IPS DF 19.7 (cell line): ENCODE measurements around the gene C16orf74.
A peak's percentile ranks its signal among the peaks of the same experiment; 100 is the strongest.

ENCODE experiments used
- DNase-seq: peaks from one replicate; pipeline ENCODE4 v3.0.0-alpha.2; 2013; ENCODE audit warnings: low read depth, low spot score

The C16orf74 gene

GRCh38 chr16:85674828-85675227, 76.1 kb downstream of the C16orf74 start:
- DNase-seq = no peak

GRCh38 chr16:85674418-85674755, 76.5 kb downstream of the C16orf74 start:
- no peak for DNase-seq

GRCh38 chr16:85673529-85674417, 77.1 kb downstream of the C16orf74 start:
- DNase-seq = no peak

- no peak for DNase-seq
Measured at GRCh38 chr16:85670840-85671239, 80.1 kb downstream of the C16orf74 start.

GRCh38 chr16:85668676-85669424, 82.0 kb downstream of the C16orf74 start:
- DNase-seq = no peak

GRCh38 chr16:85667841-85668413, 83.0 kb downstream of the C16orf74 start:
- DNase-seq = no peak

- DNase-seq = no peak
Measured at GRCh38 chr16:85667261-85667660, 83.6 kb downstream of the C16orf74 start.

GRCh38 chr16:85665929-85666328, 85.0 kb downstream of the C16orf74 start:
- DNase-seq = no peak

- no peak for DNase-seq
Measured at GRCh38 chr16:85665373-85665740, 85.5 kb downstream of the C16orf74 start.

- no peak for DNase-seq
Measured at GRCh38 chr16:85664580-85665372, 86.1 kb downstream of the C16orf74 start.

GRCh38 chr16:85663891-85664321, 87.0 kb downstream of the C16orf74 start:
- no peak for DNase-seq

GRCh38 chr16:85662976-85663830, 87.7 kb downstream of the C16orf74 start:
- DNase-seq = no peak

GRCh38 chr16:85662482-85662812, 88.4 kb downstream of the C16orf74 start:
- no peak for DNase-seq

GRCh38 chr16:85661740-85662481, 89.0 kb downstream of the C16orf74 start:
- DNase-seq = no peak

GRCh38 chr16:85660843-85661739, 89.8 kb downstream of the C16orf74 start:
- DNase-seq = no peak

GRCh38 chr16:85659805-85660511, 90.9 kb downstream of the C16orf74 start:
- DNase-seq = peak; percentile 12

- DNase-seq = no peak
Measured at GRCh38 chr16:85659336-85659735, 91.6 kb downstream of the C16orf74 start.

- DNase-seq = no peak
Measured at GRCh38 chr16:85658504-85659326, 92.2 kb downstream of the C16orf74 start.
